Measurements from ENCODE around the gene PPM1D. TPM values are rescaled to one million over a fixed set of nuclear protein-coding genes. Genes with fewer than 3 reads are reported as not detected.
"Not testable (repeated sequence)": the region's sequence is repeated elsewhere in the genome, so short reads cannot be mapped to it uniquely, and the experiment has no call there.

Gene PPM1D
- polyA plus RNA-seq, 4 donors: 19.3 to 26.1 (median 20.7) TPM

GRCh38 chr17:60593441-60594036, 6.5 kb upstream of the PPM1D start:
- DNase-seq (ENCODE audit: low read depth in 4 of 4, low spot score in 3 of 4): not testable (repeated sequence)

- DNase-seq (ENCODE audit: low read depth in 4 of 4, low spot score in 3 of 4): not testable (repeated sequence)
Observed at GRCh38 chr17:60594170-60594569, 5.8 kb upstream of the PPM1D start.

- DNase-seq (ENCODE audit: low read depth in 4 of 4, low spot score in 3 of 4): no peak
Observed at GRCh38 chr17:60594734-60595133, 5.3 kb upstream of the PPM1D start.

DNA sequence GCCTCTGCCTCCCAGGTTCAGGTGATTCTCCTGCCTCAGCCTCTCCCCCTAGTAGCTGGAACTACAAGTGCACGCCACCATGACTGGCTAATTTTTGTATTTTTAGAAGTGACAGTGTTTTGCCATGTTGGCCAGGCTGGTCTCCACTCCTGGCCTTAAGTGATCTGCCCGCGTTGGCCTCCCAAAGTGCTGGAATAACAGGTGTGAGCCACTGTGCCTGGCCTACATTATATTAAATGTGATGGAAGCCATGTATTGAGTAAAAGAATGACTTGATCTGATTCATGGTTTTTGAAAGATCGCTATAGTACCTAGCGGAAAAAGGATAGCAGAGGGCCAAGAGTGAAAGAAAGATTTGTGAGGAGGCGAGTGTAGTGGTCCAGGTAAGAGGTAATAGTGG, 2.7 kb upstream of the PPM1D start:
- no peak for DNase-seq (ENCODE audit: low read depth in 4 of 4, low spot score in 3 of 4)

GRCh38 chr17:60598001-60598736, 1.8 kb upstream of the PPM1D start:
- no peak for DNase-seq (ENCODE audit: low read depth in 4 of 4, low spot score in 3 of 4)

DNA sequence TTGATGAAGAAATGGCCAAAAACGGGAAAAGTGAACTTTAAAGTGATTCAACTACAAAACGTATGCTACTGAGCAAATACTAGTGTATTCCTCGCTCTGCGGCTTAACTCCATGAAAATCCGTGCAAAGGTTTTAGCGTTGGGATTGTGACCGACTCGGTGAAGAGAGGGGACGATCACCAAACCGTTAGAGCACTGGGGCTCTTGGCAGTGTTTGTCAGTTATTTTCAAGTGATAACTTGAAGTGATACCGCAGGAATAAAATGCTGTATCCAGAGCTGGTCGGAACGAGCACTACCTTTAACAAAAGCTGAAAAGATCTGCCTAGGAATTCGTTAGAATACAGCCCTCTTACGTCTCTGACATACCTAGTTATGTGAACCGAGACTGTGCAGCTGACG, 773 bp upstream of the PPM1D start:
- DNase-seq (ENCODE audit: low read depth in 4 of 4, low spot score in 3 of 4): no peak

- peak in 2 of 4 donors; percentile 72 to 80 for DNase-seq (ENCODE audit: low read depth in 4 of 4, low spot score in 3 of 4)
Observed at GRCh38 chr17:60600490-60601446, 775 bp downstream of the PPM1D start.

- peak in 3 of 4 donors; percentile 66 to 78 (median 77) for DNase-seq (ENCODE audit: low read depth in 4 of 4, low spot score in 3 of 4)
Observed at GRCh38 chr17:60601447-60602384, 1.7 kb downstream of the PPM1D start.

DNA sequence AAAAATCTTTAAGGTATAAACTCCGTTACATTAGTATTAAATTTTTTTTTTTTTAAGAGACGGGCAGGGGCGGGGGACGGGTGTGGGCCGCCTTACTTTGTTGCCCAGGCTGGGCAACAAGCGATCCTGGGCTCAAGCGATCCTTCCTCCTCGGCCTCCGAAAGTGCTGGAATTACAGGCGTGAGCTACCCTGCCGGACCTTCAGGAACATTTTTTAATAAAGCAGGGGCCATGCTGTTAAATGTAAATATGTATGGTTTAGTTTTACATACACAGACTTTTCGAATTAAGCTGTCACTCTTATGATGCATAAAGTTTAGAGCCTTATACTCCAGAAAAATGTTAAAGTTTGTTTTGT, 2.4 kb downstream of the PPM1D start:
- no peak for DNase-seq (ENCODE audit: low read depth in 4 of 4, low spot score in 3 of 4)

DNA sequence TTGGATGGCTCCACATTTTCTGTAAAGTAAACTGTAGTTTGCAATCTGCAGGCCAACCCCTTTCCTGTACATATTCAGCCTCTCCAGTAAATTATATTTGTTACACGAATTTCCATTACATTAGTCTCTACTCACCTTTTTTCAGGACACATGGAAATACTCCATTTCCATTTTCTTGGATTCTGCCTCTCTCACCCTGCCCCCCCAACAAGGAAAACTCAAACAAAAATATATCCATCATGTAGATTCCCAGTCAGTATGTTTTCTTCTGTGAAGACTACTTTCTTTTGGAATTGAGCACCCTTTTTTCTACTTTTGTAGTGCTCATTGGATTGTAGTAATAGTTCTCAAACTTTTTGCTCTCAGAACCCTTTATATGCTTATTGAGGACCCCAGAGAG, 2.9 kb downstream of the PPM1D start:
- DNase-seq (ENCODE audit: low read depth in 4 of 4, low spot score in 3 of 4): no peak

- not testable (repeated sequence) for DNase-seq (ENCODE audit: low read depth in 4 of 4, low spot score in 3 of 4)
Observed at GRCh38 chr17:60603477-60603876, 3.5 kb downstream of the PPM1D start.

- no peak for DNase-seq (ENCODE audit: low read depth in 4 of 4, low spot score in 3 of 4)
Observed at GRCh38 chr17:60604686-60605334, 4.8 kb downstream of the PPM1D start.

- no peak for DNase-seq (ENCODE audit: low read depth in 4 of 4, low spot score in 3 of 4)
Observed at GRCh38 chr17:60606036-60606435, 6.0 kb downstream of the PPM1D start.

GRCh38 chr17:60610473-60610872, 10.5 kb downstream of the PPM1D start:
- DNase-seq (ENCODE audit: low read depth in 4 of 4, low spot score in 3 of 4): no peak

GRCh38 chr17:60611321-60611720, 11.3 kb downstream of the PPM1D start:
- not testable (repeated sequence) for DNase-seq (ENCODE audit: low read depth in 4 of 4, low spot score in 3 of 4)

DNA sequence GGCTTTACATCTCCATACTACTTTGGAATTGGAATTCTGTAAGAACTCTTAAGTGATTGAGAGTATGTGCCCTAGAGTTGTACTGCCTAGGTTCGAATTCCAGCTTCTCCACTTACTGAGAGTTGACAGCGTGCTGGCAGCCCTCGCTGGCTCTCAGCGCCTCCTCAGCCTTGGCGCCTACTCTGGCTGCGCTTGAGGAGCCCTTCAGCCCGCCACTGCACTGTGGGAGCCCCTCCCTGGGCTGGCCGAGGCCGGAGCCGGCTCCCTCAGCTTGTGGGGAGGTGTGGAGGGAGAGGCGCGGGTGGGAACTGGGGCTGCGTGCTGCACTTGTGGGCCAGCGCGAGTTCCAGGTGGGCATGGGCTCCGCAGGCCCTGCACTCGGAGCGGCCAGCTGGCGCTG, 13.3 kb downstream of the PPM1D start:
- no peak for DNase-seq (ENCODE audit: low read depth in 4 of 4, low spot score in 3 of 4)

DNA sequence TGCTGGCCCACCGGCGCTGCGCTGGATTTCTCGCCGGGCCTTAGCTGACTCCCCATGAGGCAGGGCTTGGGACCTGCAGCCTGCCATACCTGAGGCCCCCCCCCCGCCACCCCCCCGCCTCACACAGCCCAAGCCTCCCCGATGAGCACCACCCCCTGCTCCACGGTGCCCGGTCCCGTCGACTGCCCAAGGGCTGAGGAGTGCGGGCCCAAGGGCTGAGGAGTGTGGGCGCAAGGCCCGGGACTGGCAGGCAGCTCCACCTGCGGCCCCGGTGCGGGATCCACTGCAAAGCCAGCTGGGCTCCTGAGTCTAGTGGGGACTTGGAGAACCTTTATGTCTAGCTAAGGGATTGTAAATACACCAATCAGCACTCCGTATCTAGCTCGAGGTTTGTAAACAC, 13.8 kb downstream of the PPM1D start:
- DNase-seq (ENCODE audit: low read depth in 4 of 4, low spot score in 3 of 4): not testable (repeated sequence)

- DNase-seq (ENCODE audit: low read depth in 4 of 4, low spot score in 3 of 4): not testable (repeated sequence)
Observed at GRCh38 chr17:60614247-60614646, 14.3 kb downstream of the PPM1D start.

GRCh38 chr17:60615108-60615507, 15.1 kb downstream of the PPM1D start:
- DNase-seq (ENCODE audit: low read depth in 4 of 4, low spot score in 3 of 4): no peak

- DNase-seq (ENCODE audit: low read depth in 4 of 4, low spot score in 3 of 4): no peak
Observed at GRCh38 chr17:60615840-60616239, 15.8 kb downstream of the PPM1D start.
